Activated T-cell treated with anti-CD3 and anti-CD28 coated beads for 1 hour (primary cell): ENCODE results near the gene CD99L2.
"Not testable (repeated sequence)": the region's sequence is repeated elsewhere in the genome, so short reads cannot be mapped to it uniquely, and the experiment has no call there.

Experiments
- DNase-seq: peaks from one replicate; pipeline ENCODE4 v3.0.0-alpha.2; 2020; ENCODE audit warnings: low read depth

CD99L2 gene

GRCh38 chrX:150856785-150857184, 41.7 kb downstream of the CD99L2 start:
- no peak for DNase-seq

- no peak for DNase-seq
Measured at GRCh38 chrX:150856101-150856500, 42.4 kb downstream of the CD99L2 start.

GRCh38 chrX:150854856-150855255, 43.6 kb downstream of the CD99L2 start:
- DNase-seq, result no peak

- no peak for DNase-seq
Measured at GRCh38 chrX:150849996-150850720, 48.3 kb downstream of the CD99L2 start.

GRCh38 chrX:150849486-150849885, 49.0 kb downstream of the CD99L2 start:
- DNase-seq, result no peak

GRCh38 chrX:150848914-150849365, 49.5 kb downstream of the CD99L2 start:
- DNase-seq, result no peak

- DNase-seq, result no peak
Measured at GRCh38 chrX:150847088-150847487, 51.4 kb downstream of the CD99L2 start.

- DNase-seq, result no peak
Measured at GRCh38 chrX:150846130-150846529, 52.3 kb downstream of the CD99L2 start.

GRCh38 chrX:150845091-150845490, 53.4 kb downstream of the CD99L2 start:
- no peak for DNase-seq

- no peak for DNase-seq
Measured at GRCh38 chrX:150844016-150844415, 54.5 kb downstream of the CD99L2 start.

- no peak for DNase-seq
Measured at GRCh38 chrX:150842198-150842685, 56.2 kb downstream of the CD99L2 start.

- DNase-seq, result no peak
Measured at GRCh38 chrX:150841456-150842197, 56.8 kb downstream of the CD99L2 start.

- no peak for DNase-seq
Measured at GRCh38 chrX:150837845-150838244, 60.6 kb downstream of the CD99L2 start.

- no peak for DNase-seq
Measured at GRCh38 chrX:150834695-150835094, 63.8 kb downstream of the CD99L2 start.

- DNase-seq, result no peak
Measured at GRCh38 chrX:150833454-150834056, 64.9 kb downstream of the CD99L2 start.

GRCh38 chrX:150831863-150832262, 66.6 kb downstream of the CD99L2 start:
- no peak for DNase-seq

- DNase-seq, result no peak
Measured at GRCh38 chrX:150828785-150829184, 69.7 kb downstream of the CD99L2 start.

GRCh38 chrX:150824352-150824751, 74.1 kb downstream of the CD99L2 start:
- not testable (repeated sequence) for DNase-seq

GRCh38 chrX:150823826-150824225, 74.6 kb downstream of the CD99L2 start:
- not testable (repeated sequence) for DNase-seq

GRCh38 chrX:150821971-150822370, 76.5 kb downstream of the CD99L2 start:
- no peak for DNase-seq

- no peak for DNase-seq
Measured at GRCh38 chrX:150813922-150814321, 84.5 kb downstream of the CD99L2 start.

GRCh38 chrX:150806827-150807226, 91.6 kb downstream of the CD99L2 start:
- no peak for DNase-seq

GRCh38 chrX:150805736-150806135, 92.7 kb downstream of the CD99L2 start:
- DNase-seq, result no peak
